Activated CD4-positive, alpha-beta T cell treated with anti-CD3 and anti-CD28 coated beads, Interleukin-2, amount 10 ng/mL, durations not matched to agents 7 days and 5 days (primary cell): Measurements from ENCODE around the gene WSB1. TPM values are rescaled to one million over a fixed set of nuclear protein-coding genes. Genes with fewer than 3 reads are reported as not detected.

Experiments used
- CTCF ChIA-PET: fragments of 350-600 bp; sonication (Branson Sonifier 250); formaldehyde crosslinking; loops from one replicate; lab custom pipeline; 2021; ENCODE audit warnings: antibody characterized with exemption; lab: Charles Lee
- POLR2A ChIA-PET: fragments of 350-600 bp; sonication (Branson Sonifier 250); formaldehyde crosslinking; loops from one replicate; lab custom pipeline; 2021; ENCODE audit warnings: antibody characterized with exemption; lab: Charles Lee
- DNase-seq: peaks from one replicate; pipeline ENCODE4 v3.0.0-alpha.2; 2020
- H3K27ac Mint-ChIP-seq: one replicate; pipeline ENCODE4 v1.8.0; 2021; ENCODE audit warnings: mild to moderate bottlenecking, moderate library complexity, mixed read lengths
- H3K27me3 Mint-ChIP-seq: one replicate; pipeline ENCODE4 v1.8.0; 2021; ENCODE audit warnings: mixed read lengths
- H3K36me3 Mint-ChIP-seq: one replicate; pipeline ENCODE4 v1.8.0; 2021; ENCODE audit warnings: low read depth, mixed read lengths
- H3K4me1 Mint-ChIP-seq: one replicate; pipeline ENCODE4 v1.8.0; 2021; ENCODE audit warnings: mixed read lengths
- H3K4me3 Mint-ChIP-seq: one replicate; pipeline ENCODE4 v1.8.0; 2021; ENCODE audit warnings: mild to moderate bottlenecking, moderate library complexity, mixed read lengths
- H3K9me3 Mint-ChIP-seq: one replicate; pipeline ENCODE4 v1.8.0; 2021; ENCODE audit warnings: mixed read lengths
- microRNA-seq: library from miRNA; unstranded; fragments of <30 nt; microRNA quantifications from one replicate; pipeline ENCODE4 v1.2.0, GENCODE V29; 2021; ENCODE audit warnings: borderline microRNAs expressed, borderline replicate concordance
- total RNA-seq, 2 experiments: library from RNA; stranded (reverse); gene quantifications; one replicate each; pipeline ENCODE4 v1.2.3, GENCODE V29; 2021

WSB1 gene
- total RNA-seq, 2 experiments from 2014 or later: 107 to 111 TPM

DNA sequence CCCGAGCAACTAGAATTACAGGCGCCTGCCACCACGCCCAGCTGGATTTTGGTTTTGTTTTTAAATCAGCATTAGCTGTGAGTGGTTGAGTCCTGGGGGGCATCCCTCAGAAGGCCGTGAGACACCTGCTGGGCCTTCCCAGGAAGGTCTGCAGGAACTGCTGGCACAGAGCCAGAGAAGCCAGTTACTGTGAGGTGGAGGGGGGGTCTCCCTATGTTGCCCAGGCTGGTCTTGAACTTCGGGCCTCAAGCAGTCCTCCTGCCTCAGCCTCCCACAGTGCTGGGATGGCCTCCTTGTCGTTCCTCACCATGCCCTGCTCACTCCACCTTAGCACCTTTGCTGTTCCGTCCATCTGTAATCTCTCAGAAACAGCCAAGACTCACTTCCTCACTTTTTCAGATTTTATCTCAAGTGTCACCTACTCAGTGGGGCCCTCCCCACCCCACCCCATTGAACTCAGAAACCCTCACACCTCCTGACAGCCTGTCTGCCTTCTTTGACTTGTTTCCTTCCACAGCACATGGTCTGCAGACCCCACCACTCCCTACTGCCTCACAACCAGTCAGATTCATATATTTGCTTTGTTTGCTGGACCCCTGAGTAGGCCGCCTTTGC is 62.3 kb downstream of the WSB1 start:
- no peaks in the 10 kb centered on the region for H3K9me3 Mint-ChIP-seq
- no peaks in the 10 kb centered on the region for H3K27me3 Mint-ChIP-seq
- CTCF ChIA-PET: no interaction called here
- H3K4me1 Mint-ChIP-seq: peaks cover 21% of the 10 kb centered on the region
- H3K4me3 Mint-ChIP-seq: no peak overlapping the region
- H3K27ac Mint-ChIP-seq: no peak overlapping the region
- POLR2A ChIA-PET: no interaction called here
- no peak for DNase-seq
- H3K36me3 Mint-ChIP-seq: no peaks in the 10 kb centered on the region

DNA sequence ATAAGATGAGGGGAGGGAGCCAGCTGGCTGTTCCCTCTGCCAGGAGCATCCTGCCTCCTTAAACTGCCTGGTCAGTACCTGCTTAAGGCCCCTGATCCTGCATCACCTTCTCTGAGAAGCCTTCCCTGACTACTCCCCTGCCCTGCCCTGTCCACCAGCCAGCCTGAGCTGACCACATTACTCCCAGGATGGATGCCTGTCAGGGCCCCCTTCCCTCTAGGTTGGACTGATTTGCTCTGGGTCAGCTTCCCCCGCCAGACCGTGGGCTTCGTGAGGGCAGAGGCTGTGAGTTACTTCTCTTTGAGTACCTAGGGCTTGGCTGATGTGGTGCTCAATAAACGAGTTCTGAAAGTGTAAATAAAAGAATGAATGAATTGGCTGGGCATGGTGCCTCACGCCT is 63.3 kb downstream of the WSB1 start:
- ChIA-PET POLR2A (no interaction called here), CTCF (interaction anchor here (0.6 kb wide), 1 partner anchor 119 kb away, joined by 3 read pairs; no protein-coding TSS in a partner anchor)
- DNase-seq: no peak
- Mint-ChIP-seq H3K4me3 (no peak overlapping the region), H3K4me1 (peaks cover 21% of the 10 kb centered on the region), H3K36me3 (no peaks in the 10 kb centered on the region), H3K27me3 (no peaks in the 10 kb centered on the region), H3K9me3 (no peaks in the 10 kb centered on the region), H3K27ac (peak overlapping the region; percentile 25)

DNA sequence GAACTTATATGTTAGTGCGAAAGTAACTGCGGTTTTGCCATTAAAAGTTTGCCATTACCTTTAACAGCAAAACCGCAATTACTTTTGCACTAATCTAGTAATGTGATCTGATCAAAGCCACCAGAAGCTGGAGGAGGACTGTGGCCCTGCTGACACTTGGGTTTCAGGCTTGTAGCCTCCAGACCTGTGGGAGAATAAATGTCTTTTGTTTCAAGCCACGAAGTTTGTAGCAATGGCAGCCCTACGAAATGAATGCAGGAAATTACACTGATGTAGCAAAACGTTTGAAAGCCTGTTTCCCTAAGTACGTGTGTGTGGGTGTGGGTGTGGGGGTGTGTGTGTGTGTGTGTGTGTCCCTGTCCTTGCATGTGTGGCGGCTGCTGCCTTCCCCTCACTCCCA is 66.6 kb downstream of the WSB1 start:
- POLR2A ChIA-PET: no interaction called here
- no peak overlapping the region for H3K27ac Mint-ChIP-seq
- H3K9me3 Mint-ChIP-seq: no peaks in the 10 kb centered on the region
- H3K4me1 Mint-ChIP-seq: peaks cover 5% of the 10 kb centered on the region
- no peak overlapping the region for H3K4me3 Mint-ChIP-seq
- H3K36me3 Mint-ChIP-seq: no peaks in the 10 kb centered on the region
- H3K27me3 Mint-ChIP-seq: no peaks in the 10 kb centered on the region
- DNase-seq: no peak
- CTCF ChIA-PET: no interaction called here

DNA sequence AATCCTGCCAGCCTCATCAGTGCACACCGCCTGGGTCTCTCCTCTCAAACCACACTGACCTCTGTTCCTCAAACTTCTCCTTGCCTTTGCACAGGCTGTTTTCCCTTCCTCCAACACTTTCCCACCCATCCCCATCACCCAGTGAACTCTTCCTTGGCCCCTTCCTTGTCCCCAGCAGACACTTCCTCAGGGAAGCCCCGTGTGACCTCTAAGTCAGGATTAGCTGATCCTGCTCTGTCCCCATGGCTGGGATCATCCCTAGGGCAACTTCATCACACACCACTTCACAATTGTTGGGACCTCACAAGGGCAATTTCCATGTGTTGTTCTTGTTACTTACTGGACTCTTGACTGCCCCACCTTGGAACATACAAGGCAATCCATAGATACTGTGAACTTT is 67.8 kb downstream of the WSB1 start:
- ChIA-PET CTCF (interaction anchor here (1.5 kb wide), 1 partner anchor 8 kb away, joined by 3 read pairs; no protein-coding TSS in a partner anchor), POLR2A (no interaction called here)
- Mint-ChIP-seq H3K9me3 (no peaks in the 10 kb centered on the region), H3K36me3 (no peaks in the 10 kb centered on the region), H3K27me3 (no peaks in the 10 kb centered on the region), H3K27ac (peak overlapping the region; percentile 68), H3K4me1 (no peaks in the 10 kb centered on the region), H3K4me3 (no peak overlapping the region)
- DNase-seq: no peak

DNA sequence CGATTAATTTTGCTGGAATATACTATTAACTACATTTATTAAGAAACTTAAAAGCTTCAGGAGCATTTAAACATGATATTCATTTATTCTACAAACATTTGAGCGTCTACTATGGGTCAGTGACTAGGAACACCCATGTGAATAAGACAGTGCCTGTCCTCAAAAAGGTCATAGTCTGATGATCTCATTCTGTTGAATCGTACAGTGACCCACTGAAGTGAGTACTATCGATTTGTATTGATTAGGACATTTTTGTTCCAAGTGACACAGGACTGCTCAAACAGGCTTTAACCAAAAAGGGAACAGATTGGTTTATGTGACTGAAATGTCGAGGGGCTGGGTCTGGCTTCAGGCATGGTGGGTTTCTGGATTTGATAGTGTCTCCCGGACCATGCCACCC is 68.6 kb downstream of the WSB1 start:
- DNase-seq: no peak
- CTCF ChIA-PET: interaction anchor here (0.9 to 1.5 kb wide), 2 partner anchors 8 to 16 kb away, joined by 3 read pairs; no protein-coding TSS in a partner anchor
- Mint-ChIP-seq H3K27me3 (no peaks in the 10 kb centered on the region), H3K36me3 (no peaks in the 10 kb centered on the region), H3K4me3 (no peak overlapping the region), H3K27ac (no peak overlapping the region), H3K9me3 (no peaks in the 10 kb centered on the region), H3K4me1 (no peaks in the 10 kb centered on the region)
- POLR2A ChIA-PET: no interaction called here

DNA sequence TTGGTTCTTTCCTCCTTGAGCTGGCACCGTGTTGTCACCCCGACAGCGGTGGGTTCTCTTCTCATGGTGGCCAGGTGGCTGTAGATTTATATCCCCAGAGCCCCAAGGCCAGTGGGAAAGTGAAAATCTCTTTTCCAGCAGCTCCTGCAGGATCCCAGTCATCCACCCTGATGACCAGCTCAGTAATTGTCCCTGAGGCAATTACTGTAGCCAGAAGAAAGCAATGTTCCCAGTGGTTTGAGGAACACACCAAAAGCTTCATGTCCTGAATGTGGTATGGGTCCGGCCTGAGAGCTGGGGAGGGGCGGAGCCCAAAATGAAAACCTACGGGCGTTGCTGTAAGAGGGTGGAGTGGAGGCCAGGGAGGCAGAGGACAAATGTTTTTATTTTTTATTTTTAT is 69.0 kb downstream of the WSB1 start:
- POLR2A ChIA-PET: no interaction called here
- no peaks in the 10 kb centered on the region for H3K27me3 Mint-ChIP-seq
- no peaks in the 10 kb centered on the region for H3K4me1 Mint-ChIP-seq
- no peaks in the 10 kb centered on the region for H3K36me3 Mint-ChIP-seq
- DNase-seq: no peak
- H3K27ac Mint-ChIP-seq: no peak overlapping the region
- CTCF ChIA-PET: interaction anchor here (0.9 to 1.5 kb wide), 2 partner anchors 9 to 15 kb away, joined by 3 read pairs; no protein-coding TSS in a partner anchor
- no peak overlapping the region for H3K4me3 Mint-ChIP-seq
- no peaks in the 10 kb centered on the region for H3K9me3 Mint-ChIP-seq

DNA sequence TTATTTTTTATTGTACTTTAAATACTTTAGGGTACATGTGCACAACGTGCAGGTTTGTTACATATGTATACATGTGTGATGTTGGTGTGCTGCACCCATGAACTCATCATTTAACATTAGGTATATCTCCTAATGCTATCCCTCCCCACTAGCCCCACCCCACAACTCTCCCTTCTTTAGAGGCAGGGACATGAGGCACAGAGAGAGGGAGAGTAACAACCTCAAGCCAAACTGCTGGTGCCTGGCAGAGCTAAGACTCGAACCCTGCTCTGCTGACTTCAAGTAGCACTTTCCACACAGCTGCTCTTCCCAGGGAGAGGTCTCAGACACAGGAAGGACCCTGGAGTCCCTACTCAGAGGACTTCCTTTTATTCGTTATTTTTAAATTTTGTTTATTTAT is 69.4 kb downstream of the WSB1 start:
- Mint-ChIP-seq H3K9me3 (no peaks in the 10 kb centered on the region), H3K27ac (no peak overlapping the region), H3K36me3 (no peaks in the 10 kb centered on the region), H3K27me3 (no peaks in the 10 kb centered on the region), H3K4me3 (no peak overlapping the region), H3K4me1 (no peaks in the 10 kb centered on the region)
- CTCF ChIA-PET: interaction anchor here (0.9 to 1.5 kb wide), 2 partner anchors 9 to 15 kb away, joined by 3 read pairs; no protein-coding TSS in a partner anchor
- no peak for DNase-seq
- POLR2A ChIA-PET: no interaction called here

Small RNA genes within 50 kb of the gene (microRNA-seq; reads per million reads assigned to microRNA genes)
- not detected for gene MIR4522

Other genes with a start within 250 kb of the WSB1 start
- gene KSR1, start 162.3 kb downstream of the WSB1 start, total RNA-seq: 10 to 100 TPM; 43.1 to 45.7 TPM